ENCODE results near the gene OR6K6.

The OR6K6 gene

GRCh38 chr1:158803678-158804077, 49.2 kb downstream of the OR6K6 start:
- DNase-seq (ENCODE audit: low read depth) = no peak

All from activated T-cell treated with anti-CD3 and anti-CD28 coated beads for 48 hours (primary cell).